ENCODE data around the gene TMEM33.

The TMEM33 gene

GRCh38 chr4:42008011-42008786, 73.0 kb downstream of the TMEM33 start:
- no peaks in the 10 kb centered on the region for H3K4me1 ChIP-seq
- no peak overlapping the region for H3K9ac ChIP-seq
- H3K9me3 ChIP-seq (replicated peaks in 1 of 11) = no peaks in the 10 kb centered on the region
- H3K4me2 ChIP-seq = no peak overlapping the region
- peaks cover 0 to 50% (median 7%) of the 10 kb centered on the region in 11 experiments; a peak in 9 of 22 replicates for H4K20me1 ChIP-seq
- no peak overlapping the region for H3K4me3 ChIP-seq
- no peak overlapping the region for H3K27ac ChIP-seq
- no peak for TF ChIP-seq Cebpa-rat (IDR thresholded peaks at IDR 0.05)
- peaks cover 49 to 96% (median 75%) of the 10 kb centered on the region in 11 experiments for H3K36me3 ChIP-seq
- no peaks in the 10 kb centered on the region for H3K27me3 ChIP-seq

Measured in BLaER1 treated with 17β-estradiol and CSF1 and Interleukin-3, amounts not matched to agents 10 nM and 100 nM (cell line).